WTC11 (cell line): Measurements from ENCODE around the gene PHKB. TPM values are rescaled to one million over a fixed set of nuclear protein-coding genes. Genes with fewer than 3 reads are reported as not detected.

Experiments
- ATAC-seq: fragments of 200-7000 bp; cut with Tn5 transposase; 2 replicates; pipeline ENCODE4 v1.10.0; 2021; ENCODE audit warnings: mild to moderate bottlenecking, moderate library complexity
- CTCF ChIA-PET: fragments of 300-600 bp; sonication (Branson Sonifier 250); formaldehyde crosslinking; loops from one replicate; lab custom pipeline; 2021; ENCODE audit warnings: antibody characterized with exemption; lab: Charles Lee
- POLR2A ChIA-PET: fragments of 350-600 bp; sonication (Branson Sonifier 250); formaldehyde crosslinking; loops from one replicate; lab custom pipeline; 2021; ENCODE audit warnings: antibody characterized with exemption; lab: Charles Lee
- DNase-seq: peaks from one replicate; pipeline ENCODE4 v3.0.0; 2021; ENCODE audit warnings: low spot score
- H3K27ac Mint-ChIP-seq: 2 replicates; pipeline ENCODE4 v1.8.0; 2021; ENCODE audit warnings: mixed read lengths
- H3K27me3 Mint-ChIP-seq: 2 replicates; pipeline ENCODE4 v1.8.0; 2021; ENCODE audit warnings: low read depth, mild to moderate bottlenecking, moderate library complexity, mixed read lengths
- H3K36me3 Mint-ChIP-seq: 2 replicates; pipeline ENCODE4 v1.8.0; 2021; ENCODE audit warnings: mixed read lengths
- H3K4me1 Mint-ChIP-seq: 2 replicates; pipeline ENCODE4 v1.8.0; 2022; ENCODE audit warnings: mixed read lengths
- H3K4me3 Mint-ChIP-seq: 2 replicates; pipeline ENCODE4 v1.8.0; 2021; ENCODE audit warnings: mild to moderate bottlenecking, moderate library complexity, mixed read lengths
- H3K9me3 Mint-ChIP-seq: 2 replicates; pipeline ENCODE4 v1.8.0; 2021; ENCODE audit warnings: mixed read lengths
- CREB1 ChIP-seq: sonication (generic); formaldehyde crosslinking; IDR thresholded peaks from 2 replicates; pipeline ENCODE4 v1.8.0; 2023; ENCODE audit warnings: mild to moderate bottlenecking, missing genetic modification reagents
- ETV6 ChIP-seq: sonication (generic); formaldehyde crosslinking; IDR thresholded peaks from 2 replicates; pipeline ENCODE4 v1.8.1; 2022; ENCODE audit warnings: mild to moderate bottlenecking, missing genetic modification reagents
- FOXJ3 ChIP-seq: sonication (generic); formaldehyde crosslinking; IDR thresholded peaks from 2 replicates; pipeline ENCODE4 v1.9.0; 2021; ENCODE audit warnings: missing genetic modification reagents, mild to moderate bottlenecking, borderline replicate concordance
- KAT7 ChIP-seq: sonication (generic); formaldehyde crosslinking; IDR thresholded peaks from 2 replicates; pipeline ENCODE4 v1.8.1; 2023; ENCODE audit warnings: missing genetic modification reagents, mild to moderate bottlenecking, borderline replicate concordance
- NFATC4 ChIP-seq: fragments of 250-450 bp; sonication (Bioruptor Pico); IDR thresholded peaks from 2 replicates; pipeline ENCODE4 v1.9.0; 2021; ENCODE audit warnings: mild to moderate bottlenecking
- NFE2L1 ChIP-seq: sonication (generic); formaldehyde crosslinking; IDR thresholded peaks from 2 replicates; pipeline ENCODE4 v1.8.1; 2023; ENCODE audit warnings: missing genetic modification reagents
- NR2C2 ChIP-seq: sonication (generic); formaldehyde crosslinking; IDR thresholded peaks from 2 replicates; pipeline ENCODE4 v1.8.0; 2022; ENCODE audit warnings: mild to moderate bottlenecking, missing genetic modification reagents
- SMAD4 ChIP-seq: sonication (generic); formaldehyde crosslinking; IDR thresholded peaks from 2 replicates; pipeline ENCODE4 v1.8.0; 2022; ENCODE audit warnings: mild to moderate bottlenecking, missing genetic modification reagents
- SOX15 ChIP-seq: fragments of 250-450 bp; sonication (Bioruptor Pico); IDR thresholded peaks from 2 replicates; pipeline ENCODE4 v1.9.0; 2021; ENCODE audit warnings: mild to moderate bottlenecking
- TCF7 ChIP-seq: sonication (generic); formaldehyde crosslinking; IDR thresholded peaks from 2 replicates; pipeline ENCODE4 v1.8.0; 2022; ENCODE audit warnings: mild to moderate bottlenecking, low read depth, missing genetic modification reagents, moderate library complexity
- TEAD1 ChIP-seq: sonication (generic); formaldehyde crosslinking; IDR thresholded peaks from 2 replicates; pipeline ENCODE4 v1.8.0; 2022; ENCODE audit warnings: mild to moderate bottlenecking, missing genetic modification reagents
- ZNF671 ChIP-seq: fragments of 250-450 bp; sonication (Bioruptor Pico); IDR thresholded peaks from 2 replicates; pipeline ENCODE4 v1.8.0; 2021; ENCODE audit warnings: mild to moderate bottlenecking
- total RNA-seq: library from RNA; stranded (reverse); gene quantifications from 3 replicates; pipeline ENCODE4 v1.2.3, GENCODE V29; 2021
- TF ChIP-seq, protein P1 (sequence below): fragments of 250-450 bp; sonication (Bioruptor Pico); IDR thresholded peaks from 2 replicates; pipeline ENCODE4 v1.8.0; 2021; ENCODE audit warnings: mild to moderate bottlenecking
- TF ChIP-seq, protein P2 (sequence below): sonication (generic); formaldehyde crosslinking; IDR thresholded peaks from 2 replicates; pipeline ENCODE4 v1.8.1; 2023; ENCODE audit warnings: mild to moderate bottlenecking, missing genetic modification reagents
- TF ChIP-seq, protein P3 (sequence below): sonication (generic); formaldehyde crosslinking; IDR thresholded peaks from 2 replicates; pipeline ENCODE4 v1.8.0; 2022; ENCODE audit warnings: mild to moderate bottlenecking, missing genetic modification reagents
- TF ChIP-seq, protein P4 (sequence below): fragments of 250-450 bp; sonication (Bioruptor Pico); IDR thresholded peaks from 2 replicates; pipeline ENCODE4 v1.9.0; 2021; ENCODE audit warnings: moderate library complexity, mild to moderate bottlenecking, inconsistent platforms, borderline replicate concordance
- TF ChIP-seq, protein P5 (sequence below): fragments of 250-450 bp; sonication (Bioruptor Pico); IDR thresholded peaks from 2 replicates; pipeline ENCODE4 v1.9.0; 2021; ENCODE audit warnings: mild to moderate bottlenecking, borderline replicate concordance
- TF ChIP-seq, protein P6 (sequence below): sonication (generic); formaldehyde crosslinking; IDR thresholded peaks from 2 replicates; pipeline ENCODE4 v1.8.1; 2022; ENCODE audit warnings: mild to moderate bottlenecking, missing genetic modification reagents, moderate library complexity, borderline replicate concordance
- TF ChIP-seq, protein P7 (sequence below): sonication (generic); formaldehyde crosslinking; IDR thresholded peaks from 2 replicates; pipeline ENCODE4 v1.8.1; 2023; ENCODE audit warnings: mild to moderate bottlenecking, missing genetic modification reagents, moderate library complexity
- TF ChIP-seq, protein P8 (sequence below): sonication (generic); formaldehyde crosslinking; conservative IDR thresholded peaks from 2 replicates; pipeline ENCODE4 v1.8.1; 2022; ENCODE audit warnings: mild to moderate bottlenecking, missing genetic modification reagents

The PHKB gene
- total RNA-seq, 1 experiment from 2014 or later, result 43.9 TPM

DNA sequence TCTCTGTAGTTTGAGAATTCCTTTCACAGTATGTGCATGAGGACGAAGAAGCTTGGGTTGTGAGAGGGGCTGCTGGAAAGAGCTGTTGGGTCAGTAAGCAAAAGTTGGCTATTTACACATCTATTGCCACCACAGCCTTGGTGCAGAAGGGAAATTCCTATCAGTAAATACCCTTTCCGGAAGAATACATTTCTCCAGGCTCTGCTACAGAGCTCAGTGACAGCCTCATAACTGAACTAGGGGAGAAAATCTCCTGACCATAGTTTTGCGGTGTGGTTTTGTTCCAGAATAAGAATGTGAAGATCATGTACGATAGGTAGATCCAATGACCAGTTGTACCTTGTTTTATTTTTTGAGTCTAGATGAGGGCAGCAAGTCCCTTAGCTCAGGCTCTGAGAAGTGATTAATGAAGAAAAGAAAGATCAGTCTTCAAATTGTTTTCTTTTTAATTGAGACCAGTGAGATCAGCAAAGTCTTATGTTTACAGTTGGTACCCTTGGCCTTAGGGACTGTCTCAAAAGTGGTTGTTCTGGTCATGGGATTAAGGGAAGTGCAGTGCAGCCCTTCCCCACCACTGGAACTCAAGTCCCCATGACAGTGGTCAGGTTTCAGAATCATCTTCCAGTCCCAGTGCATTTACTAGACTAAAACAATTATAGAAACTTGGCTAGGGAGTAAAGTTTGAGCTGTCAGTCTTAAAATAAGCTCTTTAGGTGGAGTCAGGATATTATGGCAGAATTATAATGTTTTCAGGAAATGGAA is 123.5 kb downstream of the PHKB start (continued):
- TF ChIP-seq, protein P1, sequence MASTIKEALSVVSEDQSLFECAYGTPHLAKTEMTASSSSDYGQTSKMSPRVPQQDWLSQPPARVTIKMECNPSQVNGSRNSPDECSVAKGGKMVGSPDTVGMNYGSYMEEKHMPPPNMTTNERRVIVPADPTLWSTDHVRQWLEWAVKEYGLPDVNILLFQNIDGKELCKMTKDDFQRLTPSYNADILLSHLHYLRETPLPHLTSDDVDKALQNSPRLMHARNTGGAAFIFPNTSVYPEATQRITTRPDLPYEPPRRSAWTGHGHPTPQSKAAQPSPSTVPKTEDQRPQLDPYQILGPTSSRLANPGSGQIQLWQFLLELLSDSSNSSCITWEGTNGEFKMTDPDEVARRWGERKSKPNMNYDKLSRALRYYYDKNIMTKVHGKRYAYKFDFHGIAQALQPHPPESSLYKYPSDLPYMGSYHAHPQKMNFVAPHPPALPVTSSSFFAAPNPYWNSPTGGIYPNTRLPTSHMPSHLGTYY, result no peak
- TF ChIP-seq NR2C2 (CRISPR knock-in tag) (no peak), ZNF671 (no peak), SMAD4 (CRISPR knock-in tag) (no peak), SOX15 (CRISPR knock-in tag) (no peak)

DNA sequence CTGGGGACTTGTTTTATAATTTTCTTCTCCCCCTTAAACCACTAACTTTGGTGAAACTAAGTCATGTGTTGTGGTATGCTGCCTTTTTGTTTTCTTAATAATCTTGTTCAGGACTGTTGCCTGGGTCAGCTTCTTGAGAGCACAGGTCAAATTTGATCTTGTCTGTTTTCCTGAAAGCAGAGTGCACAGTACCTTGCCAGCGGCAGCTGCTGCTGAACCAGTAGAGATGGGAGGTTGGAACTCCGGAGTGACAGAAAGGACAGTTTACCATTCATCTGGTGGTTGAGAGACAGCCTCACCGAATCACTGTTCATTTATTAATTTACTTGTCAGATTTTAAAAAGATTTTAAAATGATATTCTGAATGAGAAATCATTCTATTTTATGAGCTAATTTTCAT is 125.0 kb downstream of the PHKB start:
- CTCF ChIA-PET, result no interaction called here

More for the DNA sequence above, 125.0 kb downstream of the PHKB start:
- Mint-ChIP-seq H3K9me3 (no peaks in the 10 kb centered on the region), H3K36me3 (peaks cover 8% of the 10 kb centered on the region; the same call in 1 of the 2 replicates), H3K4me1 (peaks cover 14% of the 10 kb centered on the region), H3K27me3 (no peaks in the 10 kb centered on the region), H3K27ac (no peak overlapping the region), H3K4me3 (no peak overlapping the region)
- no peak for ATAC-seq
- POLR2A ChIA-PET, result interaction anchor here (0.6 kb wide), 1 partner anchor 471 kb away, joined by 5 read pairs; no protein-coding TSS in a partner anchor
- no peak for DNase-seq
- TF ChIP-seq, protein P2, sequence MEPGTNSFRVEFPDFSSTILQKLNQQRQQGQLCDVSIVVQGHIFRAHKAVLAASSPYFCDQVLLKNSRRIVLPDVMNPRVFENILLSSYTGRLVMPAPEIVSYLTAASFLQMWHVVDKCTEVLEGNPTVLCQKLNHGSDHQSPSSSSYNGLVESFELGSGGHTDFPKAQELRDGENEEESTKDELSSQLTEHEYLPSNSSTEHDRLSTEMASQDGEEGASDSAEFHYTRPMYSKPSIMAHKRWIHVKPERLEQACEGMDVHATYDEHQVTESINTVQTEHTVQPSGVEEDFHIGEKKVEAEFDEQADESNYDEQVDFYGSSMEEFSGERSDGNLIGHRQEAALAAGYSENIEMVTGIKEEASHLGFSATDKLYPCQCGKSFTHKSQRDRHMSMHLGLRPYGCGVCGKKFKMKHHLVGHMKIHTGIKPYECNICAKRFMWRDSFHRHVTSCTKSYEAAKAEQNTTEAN, result no peak
- TF ChIP-seq, protein P3, sequence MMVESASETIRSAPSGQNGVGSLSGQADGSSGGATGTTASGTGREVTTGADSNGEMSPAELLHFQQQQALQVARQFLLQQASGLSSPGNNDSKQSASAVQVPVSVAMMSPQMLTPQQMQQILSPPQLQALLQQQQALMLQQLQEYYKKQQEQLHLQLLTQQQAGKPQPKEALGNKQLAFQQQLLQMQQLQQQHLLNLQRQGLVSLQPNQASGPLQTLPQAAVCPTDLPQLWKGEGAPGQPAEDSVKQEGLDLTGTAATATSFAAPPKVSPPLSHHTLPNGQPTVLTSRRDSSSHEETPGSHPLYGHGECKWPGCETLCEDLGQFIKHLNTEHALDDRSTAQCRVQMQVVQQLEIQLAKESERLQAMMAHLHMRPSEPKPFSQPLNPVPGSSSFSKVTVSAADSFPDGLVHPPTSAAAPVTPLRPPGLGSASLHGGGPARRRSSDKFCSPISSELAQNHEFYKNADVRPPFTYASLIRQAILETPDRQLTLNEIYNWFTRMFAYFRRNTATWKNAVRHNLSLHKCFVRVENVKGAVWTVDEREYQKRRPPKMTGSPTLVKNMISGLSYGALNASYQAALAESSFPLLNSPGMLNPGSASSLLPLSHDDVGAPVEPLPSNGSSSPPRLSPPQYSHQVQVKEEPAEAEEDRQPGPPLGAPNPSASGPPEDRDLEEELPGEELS (CRISPR knock-in tag), result no peak
- TF ChIP-seq, protein P4, sequence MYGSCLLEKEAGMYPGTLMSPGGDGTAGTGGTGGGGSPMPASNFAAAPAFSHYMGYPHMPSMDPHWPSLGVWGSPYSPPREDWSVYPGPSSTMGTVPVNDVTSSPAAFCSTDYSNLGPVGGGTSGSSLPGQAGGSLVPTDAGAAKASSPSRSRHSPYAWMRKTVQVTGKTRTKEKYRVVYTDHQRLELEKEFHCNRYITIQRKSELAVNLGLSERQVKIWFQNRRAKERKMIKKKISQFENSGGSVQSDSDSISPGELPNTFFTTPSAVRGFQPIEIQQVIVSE (CRISPR knock-in tag), result no peak
- TF ChIP-seq NFATC4 (CRISPR knock-in tag), result no peak
- TF ChIP-seq KAT7 (CRISPR knock-in tag), result no peak
- TF ChIP-seq TEAD1 (CRISPR knock-in tag), result no peak
- no peak for TF ChIP-seq NFE2L1 (CRISPR knock-in tag)
- no peak for TF ChIP-seq ETV6 (CRISPR knock-in tag)
- TF ChIP-seq, protein P5, sequence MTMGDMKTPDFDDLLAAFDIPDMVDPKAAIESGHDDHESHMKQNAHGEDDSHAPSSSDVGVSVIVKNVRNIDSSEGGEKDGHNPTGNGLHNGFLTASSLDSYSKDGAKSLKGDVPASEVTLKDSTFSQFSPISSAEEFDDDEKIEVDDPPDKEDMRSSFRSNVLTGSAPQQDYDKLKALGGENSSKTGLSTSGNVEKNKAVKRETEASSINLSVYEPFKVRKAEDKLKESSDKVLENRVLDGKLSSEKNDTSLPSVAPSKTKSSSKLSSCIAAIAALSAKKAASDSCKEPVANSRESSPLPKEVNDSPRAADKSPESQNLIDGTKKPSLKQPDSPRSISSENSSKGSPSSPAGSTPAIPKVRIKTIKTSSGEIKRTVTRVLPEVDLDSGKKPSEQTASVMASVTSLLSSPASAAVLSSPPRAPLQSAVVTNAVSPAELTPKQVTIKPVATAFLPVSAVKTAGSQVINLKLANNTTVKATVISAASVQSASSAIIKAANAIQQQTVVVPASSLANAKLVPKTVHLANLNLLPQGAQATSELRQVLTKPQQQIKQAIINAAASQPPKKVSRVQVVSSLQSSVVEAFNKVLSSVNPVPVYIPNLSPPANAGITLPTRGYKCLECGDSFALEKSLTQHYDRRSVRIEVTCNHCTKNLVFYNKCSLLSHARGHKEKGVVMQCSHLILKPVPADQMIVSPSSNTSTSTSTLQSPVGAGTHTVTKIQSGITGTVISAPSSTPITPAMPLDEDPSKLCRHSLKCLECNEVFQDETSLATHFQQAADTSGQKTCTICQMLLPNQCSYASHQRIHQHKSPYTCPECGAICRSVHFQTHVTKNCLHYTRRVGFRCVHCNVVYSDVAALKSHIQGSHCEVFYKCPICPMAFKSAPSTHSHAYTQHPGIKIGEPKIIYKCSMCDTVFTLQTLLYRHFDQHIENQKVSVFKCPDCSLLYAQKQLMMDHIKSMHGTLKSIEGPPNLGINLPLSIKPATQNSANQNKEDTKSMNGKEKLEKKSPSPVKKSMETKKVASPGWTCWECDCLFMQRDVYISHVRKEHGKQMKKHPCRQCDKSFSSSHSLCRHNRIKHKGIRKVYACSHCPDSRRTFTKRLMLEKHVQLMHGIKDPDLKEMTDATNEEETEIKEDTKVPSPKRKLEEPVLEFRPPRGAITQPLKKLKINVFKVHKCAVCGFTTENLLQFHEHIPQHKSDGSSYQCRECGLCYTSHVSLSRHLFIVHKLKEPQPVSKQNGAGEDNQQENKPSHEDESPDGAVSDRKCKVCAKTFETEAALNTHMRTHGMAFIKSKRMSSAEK (CRISPR knock-in tag), result no peak
- TF ChIP-seq FOXJ3 (CRISPR knock-in tag), result no peak
- no peak for TF ChIP-seq TCF7 (CRISPR knock-in tag)
- TF ChIP-seq, protein P6, sequence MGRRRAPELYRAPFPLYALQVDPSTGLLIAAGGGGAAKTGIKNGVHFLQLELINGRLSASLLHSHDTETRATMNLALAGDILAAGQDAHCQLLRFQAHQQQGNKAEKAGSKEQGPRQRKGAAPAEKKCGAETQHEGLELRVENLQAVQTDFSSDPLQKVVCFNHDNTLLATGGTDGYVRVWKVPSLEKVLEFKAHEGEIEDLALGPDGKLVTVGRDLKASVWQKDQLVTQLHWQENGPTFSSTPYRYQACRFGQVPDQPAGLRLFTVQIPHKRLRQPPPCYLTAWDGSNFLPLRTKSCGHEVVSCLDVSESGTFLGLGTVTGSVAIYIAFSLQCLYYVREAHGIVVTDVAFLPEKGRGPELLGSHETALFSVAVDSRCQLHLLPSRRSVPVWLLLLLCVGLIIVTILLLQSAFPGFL (CRISPR knock-in tag), result no peak
- TF ChIP-seq, protein P7, sequence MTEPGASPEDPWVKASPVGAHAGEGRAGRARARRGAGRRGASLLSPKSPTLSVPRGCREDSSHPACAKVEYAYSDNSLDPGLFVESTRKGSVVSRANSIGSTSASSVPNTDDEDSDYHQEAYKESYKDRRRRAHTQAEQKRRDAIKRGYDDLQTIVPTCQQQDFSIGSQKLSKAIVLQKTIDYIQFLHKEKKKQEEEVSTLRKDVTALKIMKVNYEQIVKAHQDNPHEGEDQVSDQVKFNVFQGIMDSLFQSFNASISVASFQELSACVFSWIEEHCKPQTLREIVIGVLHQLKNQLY (CRISPR knock-in tag), result no peak
- TF ChIP-seq CREB1 (CRISPR knock-in tag), result no peak
- no peak for TF ChIP-seq ZNF671
- TF ChIP-seq, protein P8, sequence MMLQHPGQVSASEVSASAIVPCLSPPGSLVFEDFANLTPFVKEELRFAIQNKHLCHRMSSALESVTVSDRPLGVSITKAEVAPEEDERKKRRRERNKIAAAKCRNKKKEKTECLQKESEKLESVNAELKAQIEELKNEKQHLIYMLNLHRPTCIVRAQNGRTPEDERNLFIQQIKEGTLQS (CRISPR knock-in tag), result no peak
